ENCODE data around the gene JARID2.

Gene JARID2

DNA sequence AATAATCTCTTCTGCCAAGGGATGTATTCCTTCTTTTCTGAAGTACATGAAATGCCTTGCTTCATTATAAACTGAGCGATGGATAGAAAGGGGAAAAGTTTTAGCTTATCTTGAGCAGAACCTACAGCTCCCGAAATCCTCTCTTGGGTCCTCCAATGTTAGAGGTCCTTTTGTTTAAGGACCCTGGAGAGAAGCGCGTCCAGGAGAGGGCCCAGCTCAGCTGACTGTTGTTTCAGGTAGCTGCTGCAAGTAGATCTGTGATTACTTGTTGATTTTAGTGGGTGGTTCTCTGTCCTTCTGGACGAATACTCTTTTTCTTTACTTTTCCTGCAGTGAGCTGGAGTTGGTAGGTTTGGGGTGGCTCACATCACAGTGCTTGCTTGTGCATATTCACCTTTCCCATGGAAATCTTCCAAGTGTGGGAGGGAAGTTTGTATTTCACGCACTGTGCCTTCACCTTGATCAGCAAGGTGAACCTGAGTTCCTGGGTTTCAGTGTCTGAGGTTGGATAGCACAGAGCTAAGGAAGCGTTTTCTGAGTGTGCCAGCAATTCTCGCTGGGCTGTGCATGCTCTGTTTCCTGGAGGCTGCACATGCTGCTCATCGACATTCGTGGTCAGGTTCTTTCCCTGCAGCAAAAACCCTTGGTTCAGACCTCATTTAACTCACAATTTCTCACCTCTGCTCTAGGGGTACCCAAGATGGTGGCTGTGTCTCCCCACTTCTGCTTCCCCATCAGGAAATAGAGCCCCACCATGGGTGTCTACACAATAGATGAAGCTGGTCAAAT is 176.3 kb downstream of the JARID2 start:
- H4K20me1 ChIP-seq (ENCODE audit: insufficient read depth, low read length) = no peaks in the 10 kb centered on the region
- no peak overlapping the region for H3K27ac ChIP-seq (ENCODE audit: low read length)
- no peaks in the 10 kb centered on the region for H3K9me2 ChIP-seq (replicated peaks; ENCODE audit: insufficient read depth, low read length)
- H3K4me1 ChIP-seq (ENCODE audit: low read length) = peaks cover 9% of the 10 kb centered on the region
- H3K4me2 ChIP-seq (ENCODE audit: low read depth, low read length) = no peak overlapping the region
- H3F3A ChIP-seq (ENCODE audit: insufficient read depth, low read length) = no peaks in the 10 kb centered on the region
- no peak overlapping the region for H2AFZ ChIP-seq (ENCODE audit: low read length)
- no peaks in the 10 kb centered on the region for H3K9me3 ChIP-seq (replicated peaks; ENCODE audit: insufficient read depth, low read length)
- no peaks in the 10 kb centered on the region for H3K27me3 ChIP-seq (replicated peaks; ENCODE audit: insufficient read depth, low read length)
- no peak overlapping the region for H3K9ac ChIP-seq (ENCODE audit: low read length)
- H3K4me3 ChIP-seq (ENCODE audit: low read length) = no peak overlapping the region
- H3K36me3 ChIP-seq (replicated peaks; ENCODE audit: insufficient read depth, low read length) = no peaks in the 10 kb centered on the region
- TF ChIP-seq EZH2phosphoT487 (IDR thresholded peaks at IDR 0.05; ENCODE audit: low read length) (no peak), EZH2 (optimal IDR thresholded peaks at IDR 0.05; ENCODE audit: low read depth, low read length) (no peak)
- TF ChIP-seq, protein P1, sequence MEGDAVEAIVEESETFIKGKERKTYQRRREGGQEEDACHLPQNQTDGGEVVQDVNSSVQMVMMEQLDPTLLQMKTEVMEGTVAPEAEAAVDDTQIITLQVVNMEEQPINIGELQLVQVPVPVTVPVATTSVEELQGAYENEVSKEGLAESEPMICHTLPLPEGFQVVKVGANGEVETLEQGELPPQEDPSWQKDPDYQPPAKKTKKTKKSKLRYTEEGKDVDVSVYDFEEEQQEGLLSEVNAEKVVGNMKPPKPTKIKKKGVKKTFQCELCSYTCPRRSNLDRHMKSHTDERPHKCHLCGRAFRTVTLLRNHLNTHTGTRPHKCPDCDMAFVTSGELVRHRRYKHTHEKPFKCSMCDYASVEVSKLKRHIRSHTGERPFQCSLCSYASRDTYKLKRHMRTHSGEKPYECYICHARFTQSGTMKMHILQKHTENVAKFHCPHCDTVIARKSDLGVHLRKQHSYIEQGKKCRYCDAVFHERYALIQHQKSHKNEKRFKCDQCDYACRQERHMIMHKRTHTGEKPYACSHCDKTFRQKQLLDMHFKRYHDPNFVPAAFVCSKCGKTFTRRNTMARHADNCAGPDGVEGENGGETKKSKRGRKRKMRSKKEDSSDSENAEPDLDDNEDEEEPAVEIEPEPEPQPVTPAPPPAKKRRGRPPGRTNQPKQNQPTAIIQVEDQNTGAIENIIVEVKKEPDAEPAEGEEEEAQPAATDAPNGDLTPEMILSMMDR (IDR thresholded peaks at IDR 0.05; ENCODE audit: low read length) = no peak
- no peak for DNase-seq
- H3K79me2 ChIP-seq (ENCODE audit: low read length) = peaks cover 79% of the 10 kb centered on the region

DNA sequence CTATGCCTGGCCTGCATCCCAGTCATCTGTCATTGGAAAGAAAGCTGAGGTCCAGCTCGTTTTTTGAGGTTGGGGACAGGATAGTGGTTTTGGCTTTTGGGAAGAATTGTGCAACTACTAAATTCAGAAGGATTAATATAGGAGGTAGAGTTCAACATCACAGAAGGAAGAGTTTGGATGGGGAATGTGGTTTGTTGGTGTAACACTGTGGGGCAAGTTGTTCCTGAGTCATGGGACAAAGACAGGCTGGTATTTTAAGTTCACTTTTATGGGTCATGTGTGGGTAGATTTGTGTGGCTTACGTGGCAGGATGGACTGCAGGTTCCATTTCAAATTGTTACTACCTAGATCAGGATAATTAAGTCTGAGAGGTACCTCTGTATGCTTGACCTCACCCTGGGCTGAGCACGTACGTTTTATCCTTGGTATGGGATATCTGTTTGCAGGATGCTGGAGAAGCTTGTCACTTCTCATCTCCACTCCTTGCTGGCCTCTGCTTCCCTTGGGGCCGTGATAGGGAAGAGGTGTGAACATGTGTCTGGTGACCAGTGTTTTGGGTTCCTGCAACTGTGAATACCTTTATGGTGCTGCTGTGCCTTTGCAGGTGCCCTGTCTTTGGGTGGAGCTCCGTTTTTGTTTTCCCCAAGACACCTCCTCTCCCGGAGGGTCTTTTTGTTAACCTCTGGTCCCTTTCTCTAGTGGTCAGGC is 177.6 kb downstream of the JARID2 start:
- Histone ChIP-seq H3K4me2 (ENCODE audit: low read depth, low read length) (no peak overlapping the region), H2AFZ (ENCODE audit: low read length) (no peak overlapping the region), H3K79me2 (ENCODE audit: low read length) (peaks cover 85% of the 10 kb centered on the region), H3K9me2 (replicated peaks; ENCODE audit: insufficient read depth, low read length) (no peaks in the 10 kb centered on the region), H3K27me3 (replicated peaks; ENCODE audit: insufficient read depth, low read length) (no peaks in the 10 kb centered on the region), H3K9ac (ENCODE audit: low read length) (no peak overlapping the region), H3K27ac (ENCODE audit: low read length) (no peak overlapping the region), H3K36me3 (replicated peaks; ENCODE audit: insufficient read depth, low read length) (no peaks in the 10 kb centered on the region), H3K4me1 (ENCODE audit: low read length) (peaks cover 9% of the 10 kb centered on the region), H4K20me1 (ENCODE audit: insufficient read depth, low read length) (no peaks in the 10 kb centered on the region), H3F3A (ENCODE audit: insufficient read depth, low read length) (no peaks in the 10 kb centered on the region), H3K4me3 (ENCODE audit: low read length) (no peak overlapping the region), H3K9me3 (replicated peaks; ENCODE audit: insufficient read depth, low read length) (no peaks in the 10 kb centered on the region)
- no peak for DNase-seq
- TF ChIP-seq EZH2phosphoT487 (IDR thresholded peaks at IDR 0.05; ENCODE audit: low read length) = no peak

GRCh38 chr6:15425947-15426346 is 180.1 kb downstream of the JARID2 start:
- Histone ChIP-seq H3K36me3 (replicated peaks; ENCODE audit: insufficient read depth, low read length) (no peaks in the 10 kb centered on the region), H3K9ac (ENCODE audit: low read length) (no peak overlapping the region), H3K9me2 (replicated peaks; ENCODE audit: insufficient read depth, low read length) (no peaks in the 10 kb centered on the region), H3F3A (ENCODE audit: insufficient read depth, low read length) (no peaks in the 10 kb centered on the region), H3K4me2 (ENCODE audit: low read depth, low read length) (no peak overlapping the region), H3K27me3 (replicated peaks; ENCODE audit: insufficient read depth, low read length) (no peaks in the 10 kb centered on the region), H3K9me3 (replicated peaks; ENCODE audit: insufficient read depth, low read length) (no peaks in the 10 kb centered on the region), H3K27ac (ENCODE audit: low read length) (no peak overlapping the region), H3K79me2 (ENCODE audit: low read length) (peaks cover 87% of the 10 kb centered on the region), H4K20me1 (ENCODE audit: insufficient read depth, low read length) (no peaks in the 10 kb centered on the region), H3K4me1 (ENCODE audit: low read length) (peaks cover 9% of the 10 kb centered on the region), H3K4me3 (ENCODE audit: low read length) (no peak overlapping the region), H2AFZ (ENCODE audit: low read length) (no peak overlapping the region)
- TF ChIP-seq EZH2phosphoT487 (IDR thresholded peaks at IDR 0.05; ENCODE audit: low read length) (no peak), EZH2 (optimal IDR thresholded peaks at IDR 0.05; ENCODE audit: low read depth, low read length) (no peak)
- TF ChIP-seq, protein P1 (IDR thresholded peaks at IDR 0.05; ENCODE audit: low read length) = no peak
- DNase-seq = no peak
